Endothelial cell of umbilical vein (primary cell): ENCODE data around the gene OSGEP. TPM values are rescaled to one million over a fixed set of nuclear protein-coding genes. Genes with fewer than 3 reads are reported as not detected.

ENCODE experiments used
- BruUV-seq: library from RNA; stranded (reverse); fragments of 400-500 nt; replicated peaks from 2 replicates; lab custom pipeline; 2021; lab: Mats Ljungman, UMichigan
- CTCF ChIA-PET: fragments of 300-600, 350-600 bp; sonication (Branson Sonifier 250); formaldehyde crosslinking; loops from one replicate; lab custom pipeline; 2021; ENCODE audit warnings: antibody characterized with exemption, inconsistent platforms; lab: Charles Lee
- POLR2A ChIA-PET: fragments of 300-600, 350-600 bp; sonication (Branson Sonifier 250); formaldehyde crosslinking; loops from one replicate; lab custom pipeline; 2021; ENCODE audit warnings: antibody characterized with exemption, inconsistent platforms; lab: Charles Lee
- DNase-seq: peaks from one replicate; pipeline ENCODE4 v3.0.0-alpha.2; 2011; ENCODE audit warnings: low read depth, low spot score
- FAIRE-seq: peaks from 2 replicates; lab custom pipeline; 2011; peaks lifted over from hg19 to GRCh38; lab: Jason Lieb, UNC
- H2AFZ ChIP-seq: 2 replicates; pipeline ENCODE4 v1.6.0; 2012; ENCODE audit warnings: low read depth, low read length, control low read depth, inconsistent platforms
- H3K27ac ChIP-seq: 2 replicates; pipeline ENCODE4 v1.5.1; 2011; ENCODE audit warnings: low read depth, mild to moderate bottlenecking, control low read depth, low read length, moderate library complexity; ENCODE audit not compliant: insufficient read depth
- H3K27me3 ChIP-seq, 2 experiments: 2 replicates each; pipeline versions ENCODE4 v1.6.0 to v1.6.1; 2011; ENCODE audit warnings: low read length in 2 of 2, mixed read lengths in 1 of 2; ENCODE audit not compliant: control insufficient read depth in 2 of 2, insufficient read depth in 2 of 2
- H3K36me3 ChIP-seq, 2 experiments: 2 replicates in 1 of 2; 3 replicates in 1 of 2; pipeline ENCODE4 v1.5.1; 2011; ENCODE audit warnings: low read length in 2 of 2, mild to moderate bottlenecking in 1 of 2, moderate library complexity in 1 of 2; ENCODE audit not compliant: control insufficient read depth in 2 of 2, insufficient read depth in 2 of 2; ENCODE audit errors: extremely low read depth in 1 of 2
- H3K4me1 ChIP-seq: 3 replicates; pipeline ENCODE4 v1.5.1; 2011; ENCODE audit warnings: mild to moderate bottlenecking, low read length; ENCODE audit not compliant: control insufficient read depth, insufficient read depth; ENCODE audit errors: extremely low read depth
- H3K4me2 ChIP-seq: 2 replicates; pipeline ENCODE4 v1.6.1; 2011; ENCODE audit warnings: low read length, control low read depth, mixed read lengths; ENCODE audit not compliant: insufficient read depth
- H3K4me3 ChIP-seq, 3 experiments: fragments of 200-600 bp in 1 of 3; sonication (generic), shearing (Covaris generic) in 1 of 3; replicated peaks in 1 of 3; 2 replicates each; pipeline ENCODE4 v1.5.1; 2011 to 2016; ENCODE audit warnings: control low read depth in 3 of 3, low read length in 3 of 3, mild to moderate bottlenecking in 2 of 3, inconsistent platforms in 1 of 3, low read depth in 1 of 3, moderate library complexity in 1 of 3; ENCODE audit not compliant: insufficient read depth in 1 of 3
- H3K79me2 ChIP-seq: 2 replicates; pipeline ENCODE4 v1.6.0; 2012; ENCODE audit warnings: low read length, inconsistent platforms; ENCODE audit not compliant: control insufficient read depth, insufficient read depth
- H3K9ac ChIP-seq: replicated peaks from 2 replicates; pipeline ENCODE3; 2011; ENCODE audit warnings: low read length, control low read depth; ENCODE audit not compliant: insufficient read depth; ENCODE audit errors: extremely low read depth
- H3K9me1 ChIP-seq: replicated peaks from 3 replicates; pipeline ENCODE4 v1.6.0; 2011; ENCODE audit warnings: mild to moderate bottlenecking, low read length; ENCODE audit not compliant: control insufficient read depth, insufficient read depth; ENCODE audit errors: extremely low read depth
- H3K9me3 ChIP-seq: replicated peaks from 2 replicates; pipeline ENCODE4 v1.5.1; 2012; ENCODE audit warnings: low read length, inconsistent platforms; ENCODE audit not compliant: control insufficient read depth, insufficient read depth
- H4K20me1 ChIP-seq: replicated peaks from 2 replicates; pipeline ENCODE3; 2011; ENCODE audit warnings: mild to moderate bottlenecking, low read length; ENCODE audit not compliant: control insufficient read depth, insufficient read depth; ENCODE audit errors: extremely low read depth
- EZH2 ChIP-seq: IDR thresholded peaks from 2 replicates; pipeline ENCODE4 v1.6.1; 2012; ENCODE audit warnings: borderline replicate concordance, low read depth, mild to moderate bottlenecking, moderate library complexity, low read length, inconsistent platforms; ENCODE audit not compliant: severe bottlenecking
- FOS ChIP-seq: IDR thresholded peaks from 2 replicates; pipeline ENCODE4 v1.6.1; 2011; ENCODE audit warnings: mild to moderate bottlenecking, low read length, moderate library complexity, borderline replicate concordance; ENCODE audit not compliant: insufficient read depth
- GATA2 ChIP-seq: IDR thresholded peaks from 2 replicates; pipeline ENCODE4 v1.7.0; 2011; ENCODE audit warnings: low read depth, mild to moderate bottlenecking, moderate library complexity, mixed read lengths, low read length; ENCODE audit not compliant: insufficient read length, insufficient read depth
- JUN ChIP-seq: IDR thresholded peaks from 2 replicates; pipeline ENCODE4 v1.6.1; 2011; ENCODE audit warnings: borderline replicate concordance, low read depth; ENCODE audit not compliant: insufficient read length, insufficient read depth
- MYC ChIP-seq: IDR thresholded peaks from one replicate; pipeline ENCODE4 v1.6.1; 2011; ENCODE audit warnings: mild to moderate bottlenecking, low read depth, low read length
- POLR2A ChIP-seq: IDR thresholded peaks from 2 replicates; pipeline ENCODE4 v1.6.1; 2012; ENCODE audit warnings: low read depth, mild to moderate bottlenecking, control low read depth, low read length
- POLR2AphosphoS5 ChIP-seq: IDR thresholded peaks from 2 replicates; pipeline ENCODE4 v1.6.1; 2012; ENCODE audit warnings: low read depth, mild to moderate bottlenecking, control low read depth, low read length, moderate library complexity; ENCODE audit not compliant: insufficient read depth
- dilution Hi-C: fragments of 300-500 bp; cut with MboI; formaldehyde crosslinking; loops from one replicate; pipeline ENCODE4 v1.15.0; 2019; ENCODE audit warnings: low sequenced_read_pairs; ENCODE audit not compliant: extremely low pct_ligation_motif_present
- intact Hi-C: fragments of 100-400 bp; cut with micrococcal nuclease; formaldehyde crosslinking; loops from one replicate; pipeline ENCODE4 v1.10.0; 2022
- polyA plus RNA-seq, 4 experiments: library from polyadenylated mRNA; depleted of rRNA in 3 of 4; stranded (reverse) in 3 of 4; unstranded in 1 of 4; fragments of >200 nt; gene quantifications; 2 replicates each; pipeline versions ENCODE4 v1.2.1 to v1.2.3, GENCODE V29; 2011 to 2012; ENCODE audit warnings: missing spikeins in 1 of 4
- total RNA-seq: library from RNA; stranded (reverse); gene quantifications from 2 replicates; pipeline ENCODE4 v1.2.3, GENCODE V29; 2021
- TF ChIP-seq, protein P1 (sequence below), 2 donors: IDR thresholded peaks; 1 replicate in 1 of 2; 2 replicates in 1 of 2; pipeline ENCODE4 v1.5.1; 2011; ENCODE audit warnings: low read length in 2 of 2, mild to moderate bottlenecking in 2 of 2, moderate library complexity in 2 of 2, control low read depth in 1 of 2, inconsistent platforms in 1 of 2, low read depth in 1 of 2; ENCODE audit not compliant: insufficient read depth in 1 of 2; ENCODE audit errors: extremely low read depth in 1 of 2
- TF ChIP-seq, protein P2 (sequence below): IDR thresholded peaks from 2 replicates; pipeline ENCODE4 v1.6.1; 2011; ENCODE audit not compliant: insufficient read depth, insufficient read length

Gene OSGEP
- total and polyA plus RNA-seq, 2 donors (not counting 3 experiments of a cell fraction or from before 2014, with no cell fraction given), result 41.8 to 100 TPM

DNA sequence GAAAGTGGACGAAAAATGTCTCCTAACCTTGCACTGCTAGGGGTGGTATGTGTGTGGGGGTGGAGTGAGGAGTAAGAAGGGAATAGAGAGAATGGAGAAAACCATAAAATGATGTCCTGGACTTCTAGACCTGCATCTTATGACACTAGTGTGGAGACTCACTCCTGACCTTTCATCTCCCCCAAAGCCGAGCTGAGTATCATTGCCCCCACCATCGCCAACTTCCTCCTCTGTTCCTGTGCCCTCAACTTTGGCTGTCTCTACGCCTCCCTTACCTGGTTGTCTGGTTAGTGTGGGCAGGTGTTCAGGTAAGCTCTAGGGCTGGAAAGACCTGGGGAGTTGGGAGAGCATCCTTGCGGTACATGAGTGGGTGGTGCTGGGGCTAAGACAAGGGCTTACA, 14.1 kb downstream of the OSGEP start:
- no peak for FAIRE-seq
- intact Hi-C loops, result no loop called here
- no peaks in the 10 kb centered on the region for H3K79me2 ChIP-seq

DNA sequence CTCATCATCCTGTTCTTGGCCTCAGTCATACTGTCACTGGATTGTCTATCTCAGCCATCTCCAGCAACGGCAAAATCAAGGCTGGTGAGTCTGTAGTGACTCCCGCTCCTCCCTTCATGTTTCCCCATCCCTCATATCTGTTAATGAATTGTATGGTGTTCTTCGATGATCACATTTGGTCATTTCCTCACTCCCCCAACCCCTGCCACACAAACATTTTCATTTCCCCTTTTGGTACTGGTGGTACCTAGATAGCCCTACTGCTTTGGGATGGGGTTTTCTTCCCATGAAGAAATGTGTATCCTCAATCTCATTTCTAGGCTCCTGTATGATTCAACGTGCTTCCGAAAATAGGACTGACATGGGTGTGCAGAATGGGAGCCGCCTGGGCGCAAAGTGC, 15.9 kb downstream of the OSGEP start:
- Histone ChIP-seq H2AFZ (no peak overlapping the region), H3K79me2 (no peaks in the 10 kb centered on the region), H3K4me1 (peaks cover 8% of the 10 kb centered on the region), H3K9me3 (no peaks in the 10 kb centered on the region), H3K4me2 (no peak overlapping the region), H4K20me1 (no peaks in the 10 kb centered on the region), H3K36me3 (no peaks in the 10 kb centered on the region), H3K4me3 (no peak overlapping the region), H3K9ac (no peak overlapping the region), H3K9me1 (no peaks in the 10 kb centered on the region), H3K27me3 (peaks cover 6 to 16% of the 10 kb centered on the region in 2 experiments), H3K27ac (no peak overlapping the region)
- CTCF ChIA-PET, result no interaction called here
- FAIRE-seq (no peak), DNase-seq (no peak)
- intact Hi-C loops, result no loop called here
- TF ChIP-seq POLR2A (no peak), MYC (no peak), FOS (no peak), EZH2 (no peak), POLR2AphosphoS5 (no peak), JUN (no peak), GATA2 (no peak)
- TF ChIP-seq, protein P1, sequence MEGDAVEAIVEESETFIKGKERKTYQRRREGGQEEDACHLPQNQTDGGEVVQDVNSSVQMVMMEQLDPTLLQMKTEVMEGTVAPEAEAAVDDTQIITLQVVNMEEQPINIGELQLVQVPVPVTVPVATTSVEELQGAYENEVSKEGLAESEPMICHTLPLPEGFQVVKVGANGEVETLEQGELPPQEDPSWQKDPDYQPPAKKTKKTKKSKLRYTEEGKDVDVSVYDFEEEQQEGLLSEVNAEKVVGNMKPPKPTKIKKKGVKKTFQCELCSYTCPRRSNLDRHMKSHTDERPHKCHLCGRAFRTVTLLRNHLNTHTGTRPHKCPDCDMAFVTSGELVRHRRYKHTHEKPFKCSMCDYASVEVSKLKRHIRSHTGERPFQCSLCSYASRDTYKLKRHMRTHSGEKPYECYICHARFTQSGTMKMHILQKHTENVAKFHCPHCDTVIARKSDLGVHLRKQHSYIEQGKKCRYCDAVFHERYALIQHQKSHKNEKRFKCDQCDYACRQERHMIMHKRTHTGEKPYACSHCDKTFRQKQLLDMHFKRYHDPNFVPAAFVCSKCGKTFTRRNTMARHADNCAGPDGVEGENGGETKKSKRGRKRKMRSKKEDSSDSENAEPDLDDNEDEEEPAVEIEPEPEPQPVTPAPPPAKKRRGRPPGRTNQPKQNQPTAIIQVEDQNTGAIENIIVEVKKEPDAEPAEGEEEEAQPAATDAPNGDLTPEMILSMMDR (IDR thresholded peaks at IDR 0.05; ENCODE audit: extremely low read depth in 1 of 2, insufficient read depth in 1 of 2, low read depth in 1 of 2, low read length in 2 of 2), result no peak
- TF ChIP-seq, protein P2, sequence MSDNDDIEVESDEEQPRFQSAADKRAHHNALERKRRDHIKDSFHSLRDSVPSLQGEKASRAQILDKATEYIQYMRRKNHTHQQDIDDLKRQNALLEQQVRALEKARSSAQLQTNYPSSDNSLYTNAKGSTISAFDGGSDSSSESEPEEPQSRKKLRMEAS, result no peak
- POLR2A ChIA-PET, result interaction anchor here (0.6 kb wide), 1 partner anchor 8 kb away, joined by 5 read pairs; no protein-coding TSS in a partner anchor
- BruUV-seq, result no TSS peak
- dilution Hi-C loops, result no loop called here

More for the DNA sequence above, 14.1 kb downstream of the OSGEP start:
- Histone ChIP-seq H3K4me3 (no peak overlapping the region), H3K27me3 (peaks cover 4 to 7% of the 10 kb centered on the region in 2 experiments), H3K9ac (no peak overlapping the region), H3K9me1 (no peaks in the 10 kb centered on the region), H3K4me1 (peaks cover 8% of the 10 kb centered on the region), H3K27ac (no peak overlapping the region), H3K36me3 (no peaks in the 10 kb centered on the region), H4K20me1 (no peaks in the 10 kb centered on the region), H3K9me3 (no peaks in the 10 kb centered on the region), H3K4me2 (no peak overlapping the region), H2AFZ (no peak overlapping the region)
- dilution Hi-C loops, result no loop called here
- ChIA-PET CTCF (no interaction called here), POLR2A (interaction anchor here (0.6 kb wide), 1 partner anchor 65 kb away, joined by 4 read pairs; no protein-coding TSS in a partner anchor)
- TF ChIP-seq FOS (no peak), JUN (no peak), EZH2 (no peak), POLR2AphosphoS5 (no peak), POLR2A (no peak), GATA2 (no peak)
- TF ChIP-seq, protein P1 (IDR thresholded peaks at IDR 0.05; ENCODE audit: extremely low read depth in 1 of 2, insufficient read depth in 1 of 2, low read depth in 1 of 2, low read length in 2 of 2), result no peak
- DNase-seq, result no peak
- no TSS peak for BruUV-seq
